ENCODE measurements around the gene SRPX.

DNA sequence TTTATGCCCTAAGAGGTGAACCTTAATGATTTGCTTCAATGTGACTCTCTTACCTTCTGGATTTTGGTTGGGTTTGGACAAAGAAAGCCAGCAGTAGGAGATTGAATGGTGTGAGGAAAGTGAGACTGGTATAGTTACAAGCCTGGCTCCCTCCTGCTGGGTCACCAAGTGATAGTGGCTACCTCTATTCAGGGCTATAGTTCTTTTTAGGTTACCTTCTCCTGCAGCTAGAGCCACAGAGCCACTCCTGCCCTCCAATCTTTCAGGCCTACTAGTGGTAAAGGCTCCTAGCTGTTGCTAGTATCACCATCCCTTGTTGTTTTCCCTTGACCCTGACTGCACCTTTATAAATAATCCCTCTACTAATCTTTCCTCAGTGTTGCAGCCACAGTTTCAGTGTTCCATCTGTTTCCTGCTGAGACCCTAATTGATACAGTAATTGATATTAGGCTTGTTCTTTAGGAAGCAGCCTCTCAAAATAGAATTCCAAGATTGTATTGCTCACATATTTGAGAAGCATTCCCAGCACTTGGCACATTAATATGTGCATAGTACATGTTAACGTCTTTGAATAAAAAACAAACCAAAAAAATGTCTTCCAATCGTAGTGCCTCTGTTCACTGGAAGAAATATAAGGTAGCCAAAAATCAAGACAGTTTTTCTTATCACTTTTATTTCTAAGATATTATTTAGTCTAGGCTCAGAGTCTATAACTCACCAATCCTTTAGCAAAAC is 82.3 kb downstream of the SRPX start:
- TF ChIP-seq, protein P1, sequence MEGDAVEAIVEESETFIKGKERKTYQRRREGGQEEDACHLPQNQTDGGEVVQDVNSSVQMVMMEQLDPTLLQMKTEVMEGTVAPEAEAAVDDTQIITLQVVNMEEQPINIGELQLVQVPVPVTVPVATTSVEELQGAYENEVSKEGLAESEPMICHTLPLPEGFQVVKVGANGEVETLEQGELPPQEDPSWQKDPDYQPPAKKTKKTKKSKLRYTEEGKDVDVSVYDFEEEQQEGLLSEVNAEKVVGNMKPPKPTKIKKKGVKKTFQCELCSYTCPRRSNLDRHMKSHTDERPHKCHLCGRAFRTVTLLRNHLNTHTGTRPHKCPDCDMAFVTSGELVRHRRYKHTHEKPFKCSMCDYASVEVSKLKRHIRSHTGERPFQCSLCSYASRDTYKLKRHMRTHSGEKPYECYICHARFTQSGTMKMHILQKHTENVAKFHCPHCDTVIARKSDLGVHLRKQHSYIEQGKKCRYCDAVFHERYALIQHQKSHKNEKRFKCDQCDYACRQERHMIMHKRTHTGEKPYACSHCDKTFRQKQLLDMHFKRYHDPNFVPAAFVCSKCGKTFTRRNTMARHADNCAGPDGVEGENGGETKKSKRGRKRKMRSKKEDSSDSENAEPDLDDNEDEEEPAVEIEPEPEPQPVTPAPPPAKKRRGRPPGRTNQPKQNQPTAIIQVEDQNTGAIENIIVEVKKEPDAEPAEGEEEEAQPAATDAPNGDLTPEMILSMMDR (IDR thresholded peaks at IDR 0.05), result no peak
- no peak for TF ChIP-seq TP53 (CRISPR knock-in tag; IDR thresholded peaks at IDR 0.05)

Measured in A549 (cell line).